ENCODE results near the gene LRBA. TPM values are rescaled to one million over a fixed set of nuclear protein-coding genes. Genes with fewer than 3 reads are reported as not detected.

Gene LRBA
- total and polyA plus RNA-seq, 2 donors: 18.4 to 38.6 TPM

DNA sequence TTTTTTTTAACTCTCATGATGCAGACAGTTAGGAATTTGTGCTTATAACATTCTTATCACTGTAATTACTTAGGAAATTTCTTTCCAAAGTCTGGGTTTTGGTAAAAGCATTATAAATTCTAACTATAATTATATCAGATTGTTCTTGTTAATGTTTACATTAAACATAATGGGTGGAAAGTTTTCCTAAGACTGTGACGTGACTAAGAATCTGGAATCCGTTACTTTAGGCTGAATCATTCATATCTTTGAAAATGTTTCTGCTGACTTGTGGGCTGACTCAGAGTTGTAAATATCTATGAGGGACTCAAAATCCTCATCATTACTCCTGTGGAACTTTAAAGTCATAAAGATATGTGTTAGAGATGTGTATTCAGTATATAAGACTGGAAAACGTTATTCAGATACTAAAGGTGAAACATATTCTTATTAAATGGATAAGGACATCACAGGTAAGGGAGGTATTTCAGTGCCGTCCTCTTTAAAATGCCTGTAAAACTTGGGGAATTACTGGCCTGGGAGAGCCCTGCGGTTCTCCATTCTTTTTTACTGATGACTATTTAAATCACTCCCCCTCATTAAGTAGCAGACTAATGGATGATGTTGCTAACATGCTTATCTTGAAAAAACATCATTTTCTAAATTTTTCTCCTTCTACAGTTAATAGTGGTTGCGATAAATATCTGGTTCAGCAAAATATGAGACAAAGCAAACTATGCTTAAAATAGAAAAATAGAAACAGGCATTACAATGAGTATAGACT lies 777.8 kb downstream of the LRBA start:
- no peak overlapping the region for H3K27ac ChIP-seq (ENCODE audit: low read depth in 1 of 2, low read length in 1 of 2)

DNA sequence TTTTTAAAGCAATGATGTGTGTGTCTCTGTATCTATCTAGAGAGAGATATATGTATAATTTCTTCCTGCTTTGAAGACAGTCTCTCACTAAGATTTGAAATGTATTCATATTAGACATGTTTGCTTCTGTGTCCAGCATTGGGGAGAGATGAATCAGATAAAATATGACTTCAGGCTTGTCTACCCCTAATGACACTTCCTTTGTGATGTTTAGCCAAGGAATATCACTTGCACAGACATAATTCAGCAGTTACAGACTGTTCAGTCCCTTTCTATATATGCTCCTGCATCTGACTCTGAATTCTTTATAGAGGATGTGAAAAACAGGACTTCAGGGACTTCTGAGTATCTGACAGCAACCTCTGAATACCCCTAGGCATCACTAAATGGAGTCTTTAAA lies 778.5 kb downstream of the LRBA start:
- H3K4me1 ChIP-seq (ENCODE audit: control insufficient read depth in 2 of 2, insufficient read depth in 2 of 2, low read length in 2 of 2): no peaks in the 10 kb centered on the region
- H3K27ac ChIP-seq (ENCODE audit: low read depth in 1 of 2, low read length in 1 of 2): no peak overlapping the region
- H3K9me3 ChIP-seq (ENCODE audit: control insufficient read depth in 2 of 2, insufficient read depth in 1 of 2, low read length in 1 of 2): no peaks in the 10 kb centered on the region
- DNase-seq (ENCODE audit: low read depth in 6 of 9, low spot score in 9 of 9): no peak
- no peak overlapping the region for H3K4me3 ChIP-seq (ENCODE audit: low read length in 2 of 2)
- H3K27me3 ChIP-seq (ENCODE audit: control insufficient read depth in 2 of 2, insufficient read depth in 1 of 2, low read length in 1 of 2): no peaks in the 10 kb centered on the region
- no peaks in the 10 kb centered on the region for H3K36me3 ChIP-seq (ENCODE audit: control insufficient read depth in 2 of 2, insufficient read depth in 2 of 2, low read length in 1 of 2)

More for the DNA sequence above, 777.8 kb downstream of the LRBA start:
- Histone ChIP-seq H3K9me3 (ENCODE audit: control insufficient read depth in 2 of 2, insufficient read depth in 1 of 2, low read length in 1 of 2) (no peaks in the 10 kb centered on the region), H3K36me3 (ENCODE audit: control insufficient read depth in 2 of 2, insufficient read depth in 2 of 2, low read length in 1 of 2) (no peaks in the 10 kb centered on the region), H3K4me1 (ENCODE audit: control insufficient read depth in 2 of 2, insufficient read depth in 2 of 2, low read length in 2 of 2) (no peaks in the 10 kb centered on the region), H3K27me3 (ENCODE audit: control insufficient read depth in 2 of 2, insufficient read depth in 1 of 2, low read length in 1 of 2) (no peaks in the 10 kb centered on the region), H3K4me3 (ENCODE audit: low read length in 2 of 2) (no peak overlapping the region)
- 96% methylated on average over 6 of the region's 6 CpGs for WGBS
- DNase-seq (ENCODE audit: low read depth in 6 of 9, low spot score in 9 of 9): no peak

DNA sequence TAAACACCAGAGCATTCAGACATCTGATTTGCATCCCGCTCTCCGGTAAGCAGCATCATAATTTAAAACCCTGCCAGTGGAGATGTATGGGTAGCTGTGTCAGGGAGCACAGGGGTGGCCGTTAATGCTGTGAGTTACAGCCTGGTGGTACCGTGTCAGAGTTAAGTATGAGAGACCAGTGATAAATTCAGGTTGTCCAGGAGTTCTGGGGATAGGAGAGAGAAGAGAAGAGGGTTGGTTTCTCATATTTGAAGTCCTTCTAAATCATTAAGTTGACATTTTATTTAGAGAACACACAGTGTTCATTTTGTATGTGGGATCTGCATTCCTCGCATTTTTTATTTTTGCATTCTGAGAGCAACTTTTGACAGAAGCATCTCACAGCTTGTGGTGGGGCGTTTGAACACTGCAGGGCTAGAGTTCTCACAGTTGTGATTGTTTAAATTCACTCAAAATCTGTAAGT lies 779.2 kb downstream of the LRBA start:
- DNase-seq (ENCODE audit: low read depth in 6 of 9, low spot score in 9 of 9): no peak
- Histone ChIP-seq H3K27ac (ENCODE audit: low read depth in 1 of 2, low read length in 1 of 2) (no peak overlapping the region), H3K27me3 (ENCODE audit: control insufficient read depth in 2 of 2, insufficient read depth in 1 of 2, low read length in 1 of 2) (no peaks in the 10 kb centered on the region), H3K4me1 (ENCODE audit: control insufficient read depth in 2 of 2, insufficient read depth in 2 of 2, low read length in 2 of 2) (no peaks in the 10 kb centered on the region), H3K9me3 (ENCODE audit: control insufficient read depth in 2 of 2, insufficient read depth in 1 of 2, low read length in 1 of 2) (no peaks in the 10 kb centered on the region), H3K36me3 (ENCODE audit: control insufficient read depth in 2 of 2, insufficient read depth in 2 of 2, low read length in 1 of 2) (no peaks in the 10 kb centered on the region), H3K4me3 (ENCODE audit: low read length in 2 of 2) (no peak overlapping the region)
- 95% methylated on average over 6 of the region's 6 CpGs for WGBS

DNA sequence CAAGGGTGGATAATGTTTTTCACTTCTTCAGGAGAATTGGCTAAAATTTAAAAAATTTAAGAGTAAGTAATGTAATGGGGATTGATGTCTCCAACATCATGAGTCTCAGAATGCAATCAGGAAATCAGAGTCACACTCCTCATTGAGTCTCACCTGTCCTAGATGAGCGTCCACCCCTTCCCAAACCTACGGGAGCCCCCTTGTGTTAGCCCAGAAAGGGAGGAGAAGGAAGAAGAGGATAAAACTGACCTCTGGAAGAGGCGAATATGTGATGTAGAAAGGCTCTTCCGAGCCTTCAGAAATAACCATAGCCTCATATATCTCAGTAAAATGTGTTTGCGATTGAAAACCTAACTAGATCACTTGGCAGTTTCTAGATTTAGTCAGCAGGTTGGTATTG lies 779.8 kb downstream of the LRBA start:
- WGBS: 98% methylated on average over 5 of the region's 5 CpGs
- Histone ChIP-seq H3K9me3 (ENCODE audit: control insufficient read depth in 2 of 2, insufficient read depth in 1 of 2, low read length in 1 of 2) (no peaks in the 10 kb centered on the region), H3K36me3 (ENCODE audit: control insufficient read depth in 2 of 2, insufficient read depth in 2 of 2, low read length in 1 of 2) (no peaks in the 10 kb centered on the region), H3K4me3 (ENCODE audit: low read length in 2 of 2) (no peak overlapping the region), H3K27me3 (ENCODE audit: control insufficient read depth in 2 of 2, insufficient read depth in 1 of 2, low read length in 1 of 2) (no peaks in the 10 kb centered on the region), H3K4me1 (ENCODE audit: control insufficient read depth in 2 of 2, insufficient read depth in 2 of 2, low read length in 2 of 2) (no peaks in the 10 kb centered on the region), H3K27ac (ENCODE audit: low read depth in 1 of 2, low read length in 1 of 2) (no peak overlapping the region)
- no peak for DNase-seq (ENCODE audit: low read depth in 6 of 9, low spot score in 9 of 9)

DNA sequence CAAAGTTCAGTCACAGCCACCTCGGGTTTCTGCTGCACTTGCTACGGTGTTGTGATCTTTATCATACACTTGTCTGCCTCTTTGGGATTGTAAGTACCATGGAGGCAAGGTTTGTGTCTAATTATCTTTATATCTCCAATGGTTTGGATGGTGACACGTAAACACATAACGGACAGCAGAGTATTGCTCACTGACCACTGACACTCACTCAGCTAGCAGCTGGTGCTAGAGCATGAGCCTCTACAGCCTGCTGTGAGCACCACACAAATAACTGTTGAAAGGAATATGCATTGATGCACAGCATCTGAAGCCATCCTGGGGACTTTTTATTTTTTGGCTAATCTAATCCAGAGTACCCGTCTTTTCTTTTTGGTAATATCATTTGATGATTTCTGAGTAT lies 780.8 kb downstream of the LRBA start:
- Histone ChIP-seq H3K4me3 (ENCODE audit: low read length in 2 of 2) (no peak overlapping the region), H3K9me3 (ENCODE audit: control insufficient read depth in 2 of 2, insufficient read depth in 1 of 2, low read length in 1 of 2) (no peaks in the 10 kb centered on the region), H3K36me3 (ENCODE audit: control insufficient read depth in 2 of 2, insufficient read depth in 2 of 2, low read length in 1 of 2) (no peaks in the 10 kb centered on the region), H3K27ac (ENCODE audit: low read depth in 1 of 2, low read length in 1 of 2) (no peak overlapping the region), H3K4me1 (ENCODE audit: control insufficient read depth in 2 of 2, insufficient read depth in 2 of 2, low read length in 2 of 2) (no peaks in the 10 kb centered on the region), H3K27me3 (ENCODE audit: control insufficient read depth in 2 of 2, insufficient read depth in 1 of 2, low read length in 1 of 2) (no peaks in the 10 kb centered on the region)
- no peak for DNase-seq (ENCODE audit: low read depth in 6 of 9, low spot score in 9 of 9)
- 96% methylated on average over 5 of the region's 5 CpGs for WGBS

DNA sequence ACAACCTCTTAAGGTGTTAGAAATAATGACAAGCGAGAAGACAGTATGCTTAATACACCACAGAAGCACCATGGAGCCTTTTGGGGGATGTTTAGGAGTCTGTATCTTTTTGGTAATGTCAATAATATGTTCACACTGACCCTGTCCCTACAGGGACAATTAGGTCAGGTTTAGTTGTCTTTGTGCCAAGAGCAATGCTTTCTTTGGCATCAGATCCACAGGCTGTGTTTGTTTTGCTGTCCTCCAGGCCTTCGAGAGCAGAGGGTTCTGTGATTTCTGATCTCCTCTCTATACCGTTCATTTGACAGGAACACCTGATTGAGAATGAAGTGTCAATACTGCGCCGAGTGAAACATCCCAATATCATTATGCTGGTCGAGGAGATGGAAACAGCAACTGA lies 783.1 kb downstream of the LRBA start:
- no peaks in the 10 kb centered on the region for H3K9me3 ChIP-seq (ENCODE audit: control insufficient read depth in 2 of 2, insufficient read depth in 1 of 2, low read length in 1 of 2)
- WGBS: 94% methylated on average over 6 of the region's 6 CpGs
- H3K4me3 ChIP-seq (ENCODE audit: low read length in 2 of 2): no peak overlapping the region
- no peaks in the 10 kb centered on the region for H3K4me1 ChIP-seq (ENCODE audit: control insufficient read depth in 2 of 2, insufficient read depth in 2 of 2, low read length in 2 of 2)
- no peaks in the 10 kb centered on the region for H3K36me3 ChIP-seq (ENCODE audit: control insufficient read depth in 2 of 2, insufficient read depth in 2 of 2, low read length in 1 of 2)
- no peak overlapping the region for H3K27ac ChIP-seq (ENCODE audit: low read depth in 1 of 2, low read length in 1 of 2)
- no peaks in the 10 kb centered on the region for H3K27me3 ChIP-seq (ENCODE audit: control insufficient read depth in 2 of 2, insufficient read depth in 1 of 2, low read length in 1 of 2)
- no peak for DNase-seq (ENCODE audit: low read depth in 6 of 9, low spot score in 9 of 9)

DNA sequence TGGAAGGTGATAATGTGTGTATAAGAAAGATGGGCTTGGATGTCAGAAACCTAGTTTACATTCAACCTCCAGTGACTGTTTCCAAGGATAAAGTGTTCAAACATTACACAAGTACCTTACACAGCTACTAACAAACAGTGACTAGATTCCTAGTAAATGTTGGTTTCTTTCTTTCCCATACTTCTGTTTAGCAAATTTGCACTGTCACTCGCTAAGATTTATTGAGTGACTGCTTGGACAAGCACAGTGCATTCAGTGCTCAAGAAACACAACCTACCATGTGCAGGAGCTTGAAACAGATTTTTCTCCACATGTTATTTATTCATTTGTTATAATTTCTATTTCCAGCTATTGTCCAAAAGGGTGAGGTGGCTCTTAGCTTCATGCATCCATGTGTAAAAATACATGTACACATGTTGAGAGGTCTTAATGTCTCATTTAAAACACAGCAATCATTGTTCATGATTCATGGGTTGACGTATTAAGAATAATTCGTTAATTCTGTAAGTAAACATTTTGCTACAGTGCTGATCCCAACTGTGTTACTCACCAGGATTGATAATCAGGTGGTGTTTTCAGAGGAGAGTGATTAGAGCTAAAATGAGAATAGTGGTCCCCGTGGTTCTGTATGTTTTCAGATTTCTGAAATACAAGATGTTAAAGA lies 783.8 kb downstream of the LRBA start:
- H3K9me3 ChIP-seq (ENCODE audit: control insufficient read depth in 2 of 2, insufficient read depth in 1 of 2, low read length in 1 of 2): no peaks in the 10 kb centered on the region
- no peaks in the 10 kb centered on the region for H3K4me1 ChIP-seq (ENCODE audit: control insufficient read depth in 2 of 2, insufficient read depth in 2 of 2, low read length in 2 of 2)
- H3K27me3 ChIP-seq (ENCODE audit: control insufficient read depth in 2 of 2, insufficient read depth in 1 of 2, low read length in 1 of 2): no peaks in the 10 kb centered on the region
- no peak overlapping the region for H3K27ac ChIP-seq (ENCODE audit: low read depth in 1 of 2, low read length in 1 of 2)
- 96% methylated on average over 4 of the region's 4 CpGs for WGBS
- H3K4me3 ChIP-seq (ENCODE audit: low read length in 2 of 2): no peak overlapping the region
- no peak for DNase-seq (ENCODE audit: low read depth in 6 of 9, low spot score in 9 of 9)
- no peaks in the 10 kb centered on the region for H3K36me3 ChIP-seq (ENCODE audit: control insufficient read depth in 2 of 2, insufficient read depth in 2 of 2, low read length in 1 of 2)

DNA sequence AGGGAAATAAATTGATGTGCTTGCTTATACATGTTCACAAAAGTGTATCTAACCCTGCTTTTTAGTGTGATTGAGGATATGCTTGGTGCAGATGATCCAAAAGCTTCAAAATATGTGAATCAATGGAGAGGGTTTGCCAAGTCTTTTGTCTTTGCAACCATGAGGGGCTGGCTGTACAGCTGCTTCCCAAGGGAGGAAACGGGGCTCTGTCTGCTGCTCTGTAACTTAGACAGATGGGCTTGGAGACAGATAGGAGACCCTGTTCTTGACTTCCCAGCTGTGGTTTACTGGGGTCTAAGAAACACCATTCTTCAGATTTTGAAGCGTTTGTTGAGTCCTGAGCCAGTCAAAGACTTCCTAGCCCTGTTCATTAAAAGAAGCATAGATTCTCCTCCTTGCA lies 784.5 kb downstream of the LRBA start:
- H3K27ac ChIP-seq (ENCODE audit: low read depth in 1 of 2, low read length in 1 of 2): no peak overlapping the region
- DNase-seq (ENCODE audit: low read depth in 6 of 9, low spot score in 9 of 9): no peak
- no peaks in the 10 kb centered on the region for H3K27me3 ChIP-seq (ENCODE audit: control insufficient read depth in 2 of 2, insufficient read depth in 1 of 2, low read length in 1 of 2)
- WGBS: 85% methylated on average over 2 of the region's 2 CpGs
- no peaks in the 10 kb centered on the region for H3K4me1 ChIP-seq (ENCODE audit: control insufficient read depth in 2 of 2, insufficient read depth in 2 of 2, low read length in 2 of 2)
- H3K9me3 ChIP-seq (ENCODE audit: control insufficient read depth in 2 of 2, insufficient read depth in 1 of 2, low read length in 1 of 2): no peaks in the 10 kb centered on the region
- no peak overlapping the region for H3K4me3 ChIP-seq (ENCODE audit: low read length in 2 of 2)
- H3K36me3 ChIP-seq (ENCODE audit: control insufficient read depth in 2 of 2, insufficient read depth in 2 of 2, low read length in 1 of 2): no peaks in the 10 kb centered on the region

DNA sequence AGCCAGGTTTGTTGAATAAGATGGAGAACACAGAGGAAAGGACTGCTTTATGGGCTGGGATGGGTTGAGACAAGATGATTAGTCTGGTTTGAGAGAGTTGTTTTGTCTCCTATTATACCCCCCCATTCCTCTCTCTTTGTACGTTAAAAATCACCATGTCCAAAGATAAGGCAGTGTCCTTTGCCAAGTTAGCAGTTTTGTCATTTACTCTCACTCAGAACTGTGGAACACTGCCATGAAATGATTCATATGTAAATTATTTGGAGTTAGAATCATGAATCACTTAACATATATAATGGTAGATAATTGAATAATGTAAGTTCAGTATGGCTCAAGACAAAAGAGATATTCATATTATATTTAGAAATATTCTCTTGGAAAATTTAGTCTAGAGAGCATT lies 785.6 kb downstream of the LRBA start:
- no peaks in the 10 kb centered on the region for H3K4me1 ChIP-seq (ENCODE audit: control insufficient read depth in 2 of 2, insufficient read depth in 2 of 2, low read length in 2 of 2)
- DNase-seq (ENCODE audit: low read depth in 6 of 9, low spot score in 9 of 9): no peak
- 91% methylated on average over 1 of the region's 1 CpG for WGBS

More for the DNA sequence above, 785.6 kb downstream of the LRBA start:
- no peaks in the 10 kb centered on the region for H3K9me3 ChIP-seq (ENCODE audit: control insufficient read depth in 2 of 2, insufficient read depth in 1 of 2, low read length in 1 of 2)
- no peak overlapping the region for H3K4me3 ChIP-seq (ENCODE audit: low read length in 2 of 2)
- no peaks in the 10 kb centered on the region for H3K36me3 ChIP-seq (ENCODE audit: control insufficient read depth in 2 of 2, insufficient read depth in 2 of 2, low read length in 1 of 2)
- no peak overlapping the region for H3K27ac ChIP-seq (ENCODE audit: low read depth in 1 of 2, low read length in 1 of 2)
- no peaks in the 10 kb centered on the region for H3K27me3 ChIP-seq (ENCODE audit: control insufficient read depth in 2 of 2, insufficient read depth in 1 of 2, low read length in 1 of 2)
